T follicular helper cell (primary cell): ENCODE measurements around the gene SLC35G2.
"Not testable (repeated sequence)": the region's sequence is repeated elsewhere in the genome, so short reads cannot be mapped to it uniquely, and the experiment has no call there.

ENCODE experiments used
- DNase-seq: peaks from one replicate; pipeline ENCODE4 v3.0.0-alpha.2; 2020; ENCODE audit warnings: low read depth
- total RNA-seq, 2 experiments: gene quantifications; one replicate each; lab custom pipeline; 2026; lab: John Stamatoyannopoulos, UW

Gene SLC35G2
- total RNA-seq: 0.30 to 1.2 reads per million in 2 experiments

- DNase-seq: no peak
These were observed at the start of gene SLC35G2 for GRCh38 chr3:136818769-136819391. TSS of gene SLC35G2 (plus strand) at chr3:136819126. CDS start at chr3:136854461, 35,335 bp downstream.

- no peak for DNase-seq
These were observed 46.2 kb upstream of the SLC35G2 start for GRCh38 chr3:136772709-136773108.

GRCh38 chr3:136778865-136779264 lies 40.1 kb upstream of the SLC35G2 start:
- DNase-seq: no peak

GRCh38 chr3:136780741-136781140 lies 38.2 kb upstream of the SLC35G2 start:
- no peak for DNase-seq

GRCh38 chr3:136783708-136784191 lies 35.2 kb upstream of the SLC35G2 start:
- no peak for DNase-seq

- peak; percentile 1 for DNase-seq
These were observed 31.6 kb upstream of the SLC35G2 start for GRCh38 chr3:136787349-136787748.

- DNase-seq: no peak
These were observed 30.8 kb upstream of the SLC35G2 start for GRCh38 chr3:136788154-136788553.

- DNase-seq: no peak
These were observed 28.9 kb upstream of the SLC35G2 start for GRCh38 chr3:136789976-136790375.

GRCh38 chr3:136790786-136791185 lies 28.1 kb upstream of the SLC35G2 start:
- DNase-seq: no peak

- DNase-seq: no peak
These were observed 26.2 kb upstream of the SLC35G2 start for GRCh38 chr3:136792556-136793330.

- DNase-seq: not testable (repeated sequence)
These were observed 17.8 kb upstream of the SLC35G2 start for GRCh38 chr3:136801146-136801545.

GRCh38 chr3:136802481-136802996 lies 16.4 kb upstream of the SLC35G2 start:
- DNase-seq: no peak

- DNase-seq: no peak
These were observed 14.8 kb upstream of the SLC35G2 start for GRCh38 chr3:136804141-136804540.

GRCh38 chr3:136804813-136805212 lies 14.1 kb upstream of the SLC35G2 start:
- DNase-seq: no peak

GRCh38 chr3:136805795-136806194 lies 13.1 kb upstream of the SLC35G2 start:
- DNase-seq: no peak

- DNase-seq: no peak
These were observed 7.2 kb upstream of the SLC35G2 start for GRCh38 chr3:136811701-136812100.

- DNase-seq: no peak
These were observed 1.5 kb upstream of the SLC35G2 start for GRCh38 chr3:136817448-136817847.

GRCh38 chr3:136818191-136818768 lies 646 bp upstream of the SLC35G2 start:
- no peak for DNase-seq

GRCh38 chr3:136819392-136819730 lies 435 bp downstream of the SLC35G2 start:
- DNase-seq: no peak

GRCh38 chr3:136819731-136820679 lies 1.1 kb downstream of the SLC35G2 start:
- no peak for DNase-seq

GRCh38 chr3:136831461-136831860 lies 12.5 kb downstream of the SLC35G2 start:
- no peak for DNase-seq
